ENCODE results near the gene CRYGS.

The CRYGS gene

GRCh38 chr3:186489507-186489906, 54.7 kb downstream of the CRYGS start:
- DNase-seq = no peak
